COLO668 (cell line): ENCODE results near the gene EXOC4.
"Not testable (repeated sequence)": the region's sequence is repeated elsewhere in the genome, so short reads cannot be mapped to it uniquely, and the experiment has no call there.

Experiments used
- DNase-seq: peaks from one replicate; lab custom pipeline; 2025; ENCODE audit not compliant: unreplicated experiment; lab: John Stamatoyannopoulos, UW

The EXOC4 gene

DNA sequence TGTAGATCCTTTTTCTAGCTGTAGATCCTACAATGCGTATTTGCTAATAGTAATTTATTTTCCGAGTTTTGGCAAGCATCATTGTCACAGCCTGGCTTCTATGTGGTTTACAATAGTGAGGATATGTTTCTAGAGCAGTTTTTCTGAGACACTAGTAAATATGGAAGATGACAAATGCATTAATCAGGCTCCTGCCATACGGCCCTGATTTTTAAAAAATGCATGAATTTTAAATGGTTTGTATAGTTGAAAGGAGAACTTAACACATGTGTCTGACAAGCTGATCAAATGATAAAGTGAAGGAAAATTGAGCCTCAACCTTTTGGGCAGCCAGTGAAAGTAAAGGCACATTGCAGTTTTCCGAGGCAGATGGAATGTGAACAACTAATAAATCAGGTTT, 354.1 kb downstream of the EXOC4 start:
- DNase-seq = no peak

DNA sequence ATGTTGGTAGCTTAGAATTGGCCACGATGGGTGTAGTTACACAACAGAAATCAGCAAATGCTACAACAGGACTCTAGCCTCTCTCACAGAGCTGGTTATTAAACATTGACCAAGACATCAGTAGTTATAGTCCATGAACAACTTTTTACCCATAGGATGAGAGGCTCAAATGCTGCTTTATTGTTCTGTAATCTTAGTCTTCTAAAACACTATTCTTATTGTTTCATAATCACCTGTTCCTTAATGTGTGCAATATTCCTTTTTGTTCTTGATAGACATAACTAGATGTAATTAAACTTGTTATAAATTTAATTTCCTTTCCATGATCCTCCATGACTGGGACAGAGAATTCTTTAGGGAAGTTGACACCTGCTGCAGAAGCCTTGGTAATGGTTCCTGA, 356.9 kb downstream of the EXOC4 start:
- DNase-seq = no peak

DNA sequence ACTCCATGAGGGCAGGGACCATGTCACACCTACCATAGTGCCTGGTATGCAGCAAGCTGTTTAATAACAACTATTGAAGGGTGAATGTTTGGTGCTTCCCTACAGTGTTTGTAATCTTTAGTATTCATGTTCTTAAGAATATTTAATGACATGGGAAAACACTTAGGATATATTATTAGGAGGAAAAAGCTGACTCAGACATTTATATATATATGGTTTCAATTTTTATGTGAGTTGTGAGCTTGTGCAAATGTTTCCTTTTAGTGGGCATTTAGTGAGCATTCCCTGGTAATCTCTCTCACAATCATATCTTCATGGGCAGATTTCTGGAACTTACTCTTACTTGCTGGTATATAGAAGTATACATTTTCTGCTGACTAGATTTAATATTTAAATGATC, 359.1 kb downstream of the EXOC4 start:
- no peak for DNase-seq

DNA sequence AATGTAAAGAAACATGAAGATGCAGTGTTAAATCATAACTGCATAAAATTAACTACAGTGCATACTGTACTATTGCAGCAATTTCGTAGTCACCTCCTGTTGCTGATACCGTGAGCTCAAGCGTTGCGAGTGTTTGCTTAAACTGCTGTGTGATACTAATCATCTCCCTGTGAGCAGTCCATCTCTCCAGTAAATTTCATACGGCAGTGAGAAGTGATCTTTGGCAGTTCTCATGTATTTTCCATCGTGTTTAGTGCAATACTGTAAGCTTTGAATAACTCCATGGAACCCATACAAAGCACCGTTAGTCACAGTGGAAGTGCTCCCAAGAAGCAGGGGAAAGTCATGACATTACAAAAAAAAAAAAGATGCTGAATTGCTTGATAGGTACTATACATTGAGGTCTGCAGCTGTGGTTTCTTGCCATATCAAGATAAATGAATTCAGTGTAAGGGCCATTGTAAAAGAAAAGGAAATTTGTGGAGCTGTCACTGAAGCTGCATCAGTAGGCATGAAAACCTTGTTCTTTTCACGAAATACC, 360.4 kb downstream of the EXOC4 start:
- no peak for DNase-seq

DNA sequence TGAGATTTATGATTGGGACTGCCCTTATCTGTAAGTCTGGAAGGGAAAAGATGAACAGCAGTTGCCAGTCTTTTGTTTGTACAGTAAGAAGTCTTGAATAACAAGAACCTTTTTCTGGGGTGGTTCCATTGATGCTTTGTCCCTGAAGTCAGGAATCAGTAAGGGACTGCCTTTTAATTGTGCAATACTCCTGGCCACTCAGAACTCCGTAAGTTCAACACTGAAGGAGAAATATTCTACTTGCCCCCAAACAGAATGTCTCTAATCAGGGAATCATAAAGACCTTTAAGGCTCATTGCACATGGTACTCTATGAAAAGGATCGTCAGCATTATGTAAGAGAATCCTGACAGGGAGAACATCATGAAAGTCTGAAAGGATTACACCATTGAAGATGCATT, 361.4 kb downstream of the EXOC4 start:
- DNase-seq = no peak

DNA sequence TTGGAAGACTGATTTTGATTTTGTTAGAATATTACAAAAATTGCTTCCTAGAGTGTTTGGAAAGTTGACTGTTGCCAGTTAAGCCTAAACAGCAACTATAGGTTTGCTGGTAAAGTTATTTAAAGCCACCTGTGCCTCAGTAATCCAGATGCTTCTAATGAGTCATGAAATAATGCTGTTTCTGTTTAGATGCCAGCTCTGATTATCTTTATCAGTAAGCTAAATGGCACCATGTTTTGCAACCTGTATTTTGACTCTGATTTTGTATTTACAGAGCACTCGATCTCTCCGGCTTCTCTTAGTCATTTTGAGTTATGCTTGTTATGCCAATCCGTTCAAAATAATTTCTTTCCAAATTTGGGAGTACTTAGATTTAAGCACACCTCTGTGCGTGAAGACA, 366.1 kb downstream of the EXOC4 start:
- no peak for DNase-seq

DNA sequence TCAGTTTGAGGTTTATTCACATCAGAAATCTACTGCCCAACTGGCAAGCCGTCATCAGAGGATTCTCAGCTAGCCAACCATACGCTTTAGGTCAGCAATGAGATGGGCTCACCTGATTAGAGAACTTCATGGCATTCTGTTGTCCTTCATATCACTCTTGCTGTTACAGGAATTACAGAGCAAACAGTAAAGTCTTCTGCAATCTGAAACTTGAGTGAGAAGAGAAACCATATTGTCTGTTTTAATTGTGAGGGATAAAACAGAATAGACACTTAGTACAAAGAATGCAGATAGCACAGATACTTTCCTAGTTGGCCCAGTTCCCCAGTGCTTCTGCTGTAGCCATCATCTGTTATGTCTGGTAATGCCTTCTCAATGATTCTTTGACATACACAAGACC, 366.6 kb downstream of the EXOC4 start:
- no peak for DNase-seq

DNA sequence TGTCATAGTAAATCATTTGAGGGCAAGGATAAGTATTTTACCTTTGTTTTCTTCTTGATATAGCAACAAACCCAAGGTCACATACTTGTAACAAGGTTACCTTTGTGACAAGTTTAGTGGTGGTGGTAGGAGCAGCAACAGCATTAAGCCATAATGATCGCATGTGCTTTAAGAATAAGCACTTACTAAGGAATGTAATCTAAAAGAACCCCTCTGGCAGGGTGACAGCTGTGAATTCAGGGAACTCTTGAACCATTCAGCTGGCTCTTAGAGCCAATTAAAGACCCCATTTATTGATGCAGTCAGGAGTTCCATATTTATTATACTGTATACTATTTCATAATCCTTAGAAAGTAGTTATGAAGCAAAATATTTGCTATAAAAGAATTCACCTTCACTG, 370.8 kb downstream of the EXOC4 start:
- no peak for DNase-seq

DNA sequence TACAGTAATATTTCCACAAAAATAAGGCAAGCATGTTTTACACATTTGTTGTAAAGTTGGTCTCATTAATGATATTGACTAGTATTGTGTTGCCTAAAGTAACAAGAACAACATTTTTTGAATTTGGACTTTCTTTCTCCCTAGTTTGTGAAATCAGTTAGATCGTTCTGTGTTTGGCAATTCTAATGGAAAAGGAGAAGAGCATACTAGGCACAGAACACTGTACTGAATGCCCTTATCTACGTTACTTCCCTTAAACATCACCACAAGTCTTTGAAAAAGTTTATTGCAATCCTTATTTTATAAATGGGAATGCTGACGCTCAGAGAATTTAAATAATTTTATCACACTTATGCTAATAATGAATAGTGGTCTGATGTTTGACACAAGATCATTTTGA, 372.2 kb downstream of the EXOC4 start:
- no peak for DNase-seq

DNA sequence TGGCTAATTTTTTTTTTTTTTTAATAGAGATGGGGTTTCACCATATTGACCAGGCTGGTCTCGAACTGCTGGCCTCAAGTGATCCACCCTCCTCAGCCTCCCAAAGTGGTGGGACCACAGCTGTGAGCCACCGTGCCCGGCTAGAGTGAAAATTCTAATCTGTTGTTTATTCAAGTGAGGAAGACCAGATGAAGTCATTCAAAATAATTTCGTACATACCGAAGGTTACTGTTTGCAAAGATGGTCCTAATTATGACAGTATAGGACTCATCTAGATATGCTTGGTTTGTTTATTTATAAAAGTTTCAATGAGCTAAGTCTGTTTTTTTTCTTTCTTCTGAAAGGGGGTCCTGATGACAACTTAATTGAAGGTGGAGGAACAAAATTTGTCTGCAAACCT, 376.8 kb downstream of the EXOC4 start:
- no peak for DNase-seq

DNA sequence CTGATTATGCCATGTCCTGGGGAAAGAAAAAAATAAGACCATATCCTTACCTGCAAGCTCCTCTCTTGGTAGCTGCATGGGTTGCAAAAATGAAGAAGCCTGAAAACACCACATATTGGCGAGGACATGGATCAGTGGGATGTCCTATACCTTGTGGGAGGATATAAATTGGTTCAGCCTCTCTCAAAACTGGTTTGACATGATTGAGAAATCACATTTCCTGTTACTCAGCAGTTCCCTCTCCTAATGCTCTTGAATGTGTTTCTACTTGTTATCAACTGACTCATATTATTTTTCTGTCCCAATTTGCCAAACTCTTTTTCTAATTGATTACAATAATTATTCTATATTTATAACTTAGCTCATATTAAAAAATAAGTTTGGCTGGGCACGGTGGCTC, 380.2 kb downstream of the EXOC4 start:
- no peak for DNase-seq

DNA sequence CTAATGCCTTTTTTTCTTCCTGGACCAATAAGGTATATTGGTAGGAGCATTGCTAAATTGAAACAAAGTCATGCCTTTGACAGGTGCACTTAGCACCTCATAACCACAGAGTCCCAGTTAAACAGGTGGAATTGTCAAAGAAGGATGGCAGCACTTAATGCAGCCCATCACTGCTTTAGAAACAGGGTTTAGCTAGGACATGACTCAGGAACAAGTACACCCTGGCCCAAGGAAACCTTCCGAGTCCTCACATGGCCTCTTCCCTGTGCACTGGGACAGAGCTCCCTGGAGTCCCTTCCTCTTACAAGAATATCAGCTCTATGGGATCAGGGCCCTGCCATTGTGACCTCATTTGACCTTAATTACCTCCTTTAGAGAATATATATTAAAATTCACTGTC, 382.7 kb downstream of the EXOC4 start:
- DNase-seq = no peak

DNA sequence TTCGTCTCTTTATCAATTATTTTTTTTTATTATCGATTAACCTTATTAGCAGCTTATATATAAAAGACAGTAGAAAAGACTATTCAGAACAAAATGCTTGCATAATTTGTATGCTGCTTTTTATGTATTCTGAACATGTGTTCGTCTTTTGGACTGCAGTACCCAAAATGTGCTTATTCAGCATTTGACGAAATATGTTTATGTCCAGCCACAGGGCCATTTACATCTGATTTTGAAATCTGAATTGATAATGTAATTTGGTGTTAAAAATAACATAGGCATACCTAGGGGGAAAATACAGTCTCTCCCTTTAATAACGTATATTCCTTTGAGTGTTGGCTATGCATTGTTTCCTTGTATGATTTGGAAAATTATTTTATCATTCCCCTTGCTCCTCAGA, 386.0 kb downstream of the EXOC4 start:
- DNase-seq = no peak

DNA sequence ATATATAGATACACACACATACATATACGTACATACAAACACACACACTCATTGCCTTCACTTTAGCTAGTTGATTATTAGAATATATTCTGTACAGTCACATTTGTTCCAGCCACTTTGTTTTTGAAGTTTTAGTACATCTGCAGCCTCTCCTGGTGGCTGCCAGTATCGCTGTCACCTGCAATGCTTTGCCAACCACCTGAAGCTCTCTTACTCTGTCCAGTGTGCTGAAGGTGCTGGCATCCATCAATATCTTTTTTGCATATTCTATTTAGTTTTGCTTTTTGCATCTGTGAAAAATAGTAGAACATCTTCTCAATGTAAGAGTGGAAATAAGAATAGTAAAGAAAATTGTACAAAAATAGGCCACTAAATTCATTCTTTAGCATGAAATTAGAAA, 388.6 kb downstream of the EXOC4 start:
- no peak for DNase-seq

DNA sequence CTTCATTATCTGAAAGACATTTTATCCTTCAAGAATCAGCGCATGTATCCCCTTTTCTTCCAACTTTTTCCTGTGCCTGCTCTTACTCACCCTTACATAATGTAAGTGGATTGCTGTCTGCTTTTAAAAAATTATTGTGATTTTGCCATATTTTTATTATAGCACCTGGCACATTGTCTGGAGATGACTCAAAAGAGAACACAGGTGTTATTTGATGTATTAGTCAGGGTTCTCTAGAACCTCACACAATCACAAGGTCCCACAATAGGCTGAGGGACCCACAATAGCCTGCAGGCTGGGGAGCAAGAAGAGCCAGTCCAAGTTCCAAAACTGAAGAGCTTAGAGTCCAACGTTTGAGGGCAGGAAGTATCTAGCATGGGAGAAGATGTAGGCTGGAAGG, 390.0 kb downstream of the EXOC4 start:
- no peak for DNase-seq

DNA sequence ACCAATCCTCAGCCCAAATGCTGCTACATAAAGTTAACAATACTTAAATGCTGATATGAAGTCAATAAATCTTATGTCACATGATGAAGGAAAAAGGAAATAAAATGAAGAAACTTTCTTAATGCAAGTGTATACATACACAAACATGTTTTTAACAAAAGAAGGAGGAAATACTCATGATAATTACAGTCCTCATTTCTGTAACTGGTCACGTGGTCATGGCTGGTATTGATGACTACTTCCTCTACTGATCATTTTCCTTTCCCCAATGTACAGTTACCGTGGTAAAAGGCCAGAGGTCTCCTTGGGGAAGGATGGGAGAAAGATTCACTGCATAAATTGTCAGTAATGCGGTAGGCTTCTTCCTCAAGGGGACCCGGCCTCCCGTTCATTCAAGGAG, 390.8 kb downstream of the EXOC4 start:
- not testable (repeated sequence) for DNase-seq

DNA sequence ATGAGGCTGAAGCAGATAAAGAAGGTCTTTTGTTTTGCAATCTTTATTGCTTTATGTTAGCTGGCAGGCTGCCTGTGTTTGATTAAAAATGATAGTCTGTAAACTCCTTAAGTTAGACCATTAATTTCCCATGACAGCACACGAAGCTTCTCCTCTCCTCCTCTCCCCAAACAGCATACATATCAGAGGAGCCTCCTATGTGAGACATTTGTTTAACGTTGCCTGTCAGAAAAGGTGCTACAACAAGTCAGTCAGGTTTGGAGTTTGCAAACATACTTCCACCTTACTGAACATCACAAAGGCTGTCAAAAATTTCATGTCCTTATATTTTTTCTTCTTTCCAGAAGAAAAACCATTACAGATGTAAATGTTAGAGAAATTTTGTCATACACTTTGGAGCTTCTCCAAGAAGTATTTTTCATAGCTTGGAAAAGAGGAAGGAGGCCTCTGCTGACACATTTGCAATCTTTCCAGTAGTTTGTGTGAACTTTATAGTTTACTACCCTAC, 393.1 kb downstream of the EXOC4 start:
- no peak for DNase-seq

DNA sequence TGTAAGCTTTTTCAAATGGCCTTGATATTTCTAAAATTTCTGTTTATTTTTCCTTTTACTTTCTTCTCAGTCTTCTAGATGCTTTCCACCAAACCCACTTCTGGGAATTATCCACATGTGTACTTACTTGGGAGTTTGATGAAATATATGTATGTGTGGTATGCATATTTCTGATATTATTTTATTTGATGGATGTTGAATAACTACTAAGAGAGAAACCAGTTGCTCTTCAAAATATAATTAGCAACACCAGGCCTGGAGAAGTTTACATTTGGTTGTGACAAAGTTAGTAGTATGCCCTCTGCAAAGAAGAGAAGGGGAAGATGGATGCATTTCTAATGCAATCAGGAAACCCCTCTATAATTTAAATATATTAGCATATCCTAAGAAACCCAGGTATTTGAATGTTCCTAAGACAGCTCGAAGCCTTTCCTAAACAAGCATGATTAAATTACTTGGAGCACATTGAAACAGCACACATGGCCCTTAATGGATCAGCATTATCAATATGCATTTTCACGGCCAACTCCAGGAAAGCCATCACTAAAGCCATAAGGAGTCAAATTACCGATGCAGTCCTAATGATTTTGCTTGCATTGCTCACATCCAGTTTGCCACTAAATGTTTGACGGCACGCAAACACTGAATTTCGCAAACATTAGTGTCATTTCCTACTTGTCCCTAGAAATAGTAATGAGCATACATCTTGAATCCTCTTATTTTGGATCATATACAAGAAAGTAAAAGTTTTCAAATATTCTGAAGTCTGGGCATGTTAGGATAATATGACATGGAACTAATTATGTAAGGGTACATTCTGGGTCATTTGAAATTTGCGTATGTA, 393.8 kb downstream of the EXOC4 start:
- DNase-seq = no peak

DNA sequence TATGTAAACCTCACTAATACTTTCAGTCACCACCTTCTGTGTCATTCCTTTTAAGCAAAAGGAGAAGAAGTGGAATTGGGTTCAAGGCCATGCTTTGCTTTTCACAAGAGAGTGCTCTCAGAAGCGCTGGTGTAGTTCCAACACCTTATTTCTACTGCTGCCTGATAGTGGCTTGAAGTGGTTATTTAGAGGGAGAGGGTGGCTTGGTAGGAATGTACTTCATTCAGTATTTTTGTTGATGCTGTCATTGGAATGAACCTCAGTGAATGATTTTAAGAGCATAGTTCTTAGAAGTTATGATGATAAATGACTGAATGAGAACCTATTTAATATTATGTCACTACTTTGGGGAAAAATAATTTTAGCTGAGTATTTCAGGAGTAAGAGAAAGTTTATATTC, 396.7 kb downstream of the EXOC4 start:
- no peak for DNase-seq

DNA sequence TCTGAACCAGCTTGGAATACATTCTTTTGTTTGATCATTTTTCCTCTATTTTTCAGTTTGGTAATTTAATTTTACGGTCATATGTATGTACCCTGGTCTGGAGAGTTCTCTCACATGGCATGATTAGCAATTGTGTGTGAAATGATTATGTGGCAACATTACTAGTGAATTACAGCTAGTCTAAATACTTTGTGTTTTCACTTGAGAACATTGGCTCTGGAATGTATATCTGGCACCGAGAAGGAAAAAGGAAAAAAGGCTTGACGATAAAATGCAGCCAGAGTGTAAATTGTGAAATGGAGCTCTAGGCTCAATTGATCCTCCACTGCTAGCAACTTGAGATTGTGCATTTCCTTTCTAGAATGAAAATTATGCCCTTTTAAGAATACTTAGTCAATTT, 397.2 kb downstream of the EXOC4 start:
- no peak for DNase-seq

DNA sequence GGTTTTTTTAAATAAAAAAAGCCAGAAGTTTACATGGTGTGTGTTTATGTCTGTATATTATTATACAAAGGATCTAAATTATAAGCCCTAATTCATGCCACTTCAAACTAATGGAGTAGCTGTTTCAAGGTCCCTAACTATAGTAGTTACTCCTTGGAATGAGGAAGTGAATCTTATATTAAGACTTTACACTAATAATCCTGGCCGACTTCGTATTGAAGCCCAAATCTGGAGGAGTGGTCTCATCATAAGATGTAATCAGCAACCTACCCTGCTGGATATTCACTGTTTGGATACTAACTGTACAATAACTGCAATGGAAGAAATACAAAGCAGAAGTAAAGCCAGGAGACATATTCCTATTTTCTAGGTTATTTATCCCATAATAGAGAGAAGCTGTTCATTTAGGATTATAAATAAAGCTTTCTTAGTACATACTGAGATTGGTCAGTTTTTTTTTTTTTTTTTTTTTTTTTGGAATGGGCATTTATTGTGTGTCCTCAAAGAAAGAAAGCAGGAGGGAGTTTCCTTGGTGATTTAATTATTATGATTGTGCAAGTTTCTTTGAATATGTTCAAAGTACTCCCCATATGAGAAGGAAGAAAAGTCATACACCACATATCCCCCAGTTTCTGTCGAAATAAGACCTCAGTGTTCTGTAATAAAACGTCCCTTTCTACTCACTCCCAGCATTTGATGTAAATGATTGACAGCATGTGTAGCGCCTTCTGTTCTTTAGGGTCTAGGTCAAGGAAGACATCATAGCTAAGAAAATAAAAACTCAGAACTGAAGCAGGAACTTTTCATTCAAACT, 397.8 kb downstream of the EXOC4 start:
- no peak for DNase-seq

DNA sequence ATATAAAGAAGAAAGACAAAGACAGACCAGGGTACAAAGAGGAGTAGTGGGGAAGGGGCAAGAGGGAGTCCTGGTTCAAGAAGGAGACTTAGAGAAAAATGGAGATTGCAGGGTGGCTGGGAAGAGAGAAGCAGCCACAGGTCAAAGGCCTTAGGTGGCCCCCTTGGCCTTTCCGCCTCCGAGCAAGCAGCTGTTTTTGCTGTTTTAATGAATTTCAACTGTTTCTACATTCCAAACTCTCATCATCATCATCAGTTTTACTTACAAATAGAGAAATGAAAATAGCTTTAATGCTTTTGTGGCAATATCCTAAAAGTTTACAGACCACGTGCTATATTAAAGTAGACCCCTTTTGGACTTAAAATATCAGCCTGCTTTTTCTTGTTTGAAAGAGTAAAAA, 399.7 kb downstream of the EXOC4 start:
- no peak for DNase-seq
